HG02610 (cell line): ENCODE results near the gene RCAN3.
"Not testable (repeated sequence)": the region's sequence is repeated elsewhere in the genome, so short reads cannot be mapped to it uniquely, and the experiment has no call there.

Experiments
- ATAC-seq: cut with Tn5 transposase; IDR thresholded peaks from one replicate; pipeline ENCODE4 v1.9.1; 2021; ENCODE audit warnings: mild to moderate bottlenecking, moderate library complexity; ENCODE audit not compliant: unreplicated experiment

Gene RCAN3

GRCh38 chr1:24502709-24503058 lies at the start of gene RCAN3:
Gene RCAN3, plus strand, starts transcription at chr1:24502836. Its CDS starts 11,537 bp downstream, at chr1:24514373.
- peak; percentile 51 for ATAC-seq

- no peak for ATAC-seq
These were observed 49.6 kb upstream of the RCAN3 start for GRCh38 chr1:24452922-24453485.

- ATAC-seq, result no peak
These were observed 48.0 kb upstream of the RCAN3 start for GRCh38 chr1:24454673-24455072.

GRCh38 chr1:24455272-24455671 lies 47.4 kb upstream of the RCAN3 start:
- ATAC-seq, result no peak

GRCh38 chr1:24457866-24458265 lies 44.8 kb upstream of the RCAN3 start:
- ATAC-seq, result no peak

- no peak for ATAC-seq
These were observed 42.9 kb upstream of the RCAN3 start for GRCh38 chr1:24459551-24460266.

- ATAC-seq, result not testable (repeated sequence)
These were observed 40.5 kb upstream of the RCAN3 start for GRCh38 chr1:24462128-24462527.

GRCh38 chr1:24463776-24464735 lies 38.6 kb upstream of the RCAN3 start:
- ATAC-seq, result no peak

- no peak for ATAC-seq
These were observed 37.5 kb upstream of the RCAN3 start for GRCh38 chr1:24465099-24465498.

GRCh38 chr1:24465638-24466037 lies 37.0 kb upstream of the RCAN3 start:
- no peak for ATAC-seq

- ATAC-seq, result no peak
These were observed 33.8 kb upstream of the RCAN3 start for GRCh38 chr1:24468685-24469316.

- ATAC-seq, result no peak
These were observed 32.0 kb upstream of the RCAN3 start for GRCh38 chr1:24470592-24470991.

GRCh38 chr1:24472527-24473251 lies 29.9 kb upstream of the RCAN3 start:
- ATAC-seq, result no peak

- no peak for ATAC-seq
These were observed 28.4 kb upstream of the RCAN3 start for GRCh38 chr1:24474193-24474592.

- ATAC-seq, result no peak
These were observed 26.9 kb upstream of the RCAN3 start for GRCh38 chr1:24475700-24476099.

- no peak for ATAC-seq
These were observed 26.1 kb upstream of the RCAN3 start for GRCh38 chr1:24476571-24476970.

- no peak for ATAC-seq
These were observed 25.3 kb upstream of the RCAN3 start for GRCh38 chr1:24477309-24477708.

GRCh38 chr1:24481101-24481500 lies 21.5 kb upstream of the RCAN3 start:
- peak; percentile 63 for ATAC-seq

GRCh38 chr1:24481843-24482610 lies 20.6 kb upstream of the RCAN3 start:
- no peak for ATAC-seq

GRCh38 chr1:24483441-24483840 lies 19.2 kb upstream of the RCAN3 start:
- ATAC-seq, result no peak
